Endothelial cell of umbilical vein (primary cell): ENCODE data around the gene POLR1D. TPM values are rescaled to one million over a fixed set of nuclear protein-coding genes. Genes with fewer than 3 reads are reported as not detected.

Experiments
- BruUV-seq: library from RNA; stranded (reverse); fragments of 400-500 nt; replicated peaks from 2 replicates; lab custom pipeline; 2021; lab: Mats Ljungman, UMichigan
- CTCF ChIA-PET: fragments of 300-600, 350-600 bp; sonication (Branson Sonifier 250); formaldehyde crosslinking; loops from one replicate; lab custom pipeline; 2021; ENCODE audit warnings: antibody characterized with exemption, inconsistent platforms; lab: Charles Lee
- POLR2A ChIA-PET: fragments of 300-600, 350-600 bp; sonication (Branson Sonifier 250); formaldehyde crosslinking; loops from one replicate; lab custom pipeline; 2021; ENCODE audit warnings: antibody characterized with exemption, inconsistent platforms; lab: Charles Lee
- DNase-seq: peaks from one replicate; pipeline ENCODE4 v3.0.0-alpha.2; 2011; ENCODE audit warnings: low read depth, low spot score
- FAIRE-seq: peaks from 2 replicates; lab custom pipeline; 2011; peaks lifted over from hg19 to GRCh38; lab: Jason Lieb, UNC
- H2AFZ ChIP-seq: 2 replicates; pipeline ENCODE4 v1.6.0; 2012; ENCODE audit warnings: low read depth, low read length, control low read depth, inconsistent platforms
- H3K27ac ChIP-seq: 2 replicates; pipeline ENCODE4 v1.5.1; 2011; ENCODE audit warnings: low read depth, mild to moderate bottlenecking, control low read depth, low read length, moderate library complexity; ENCODE audit not compliant: insufficient read depth
- H3K27me3 ChIP-seq, 2 experiments: 2 replicates each; pipeline versions ENCODE4 v1.6.0 to v1.6.1; 2011; ENCODE audit warnings: low read length in 2 of 2, mixed read lengths in 1 of 2; ENCODE audit not compliant: control insufficient read depth in 2 of 2, insufficient read depth in 2 of 2
- H3K36me3 ChIP-seq, 2 experiments: 2 replicates in 1 of 2; 3 replicates in 1 of 2; pipeline ENCODE4 v1.5.1; 2011; ENCODE audit warnings: low read length in 2 of 2, mild to moderate bottlenecking in 1 of 2, moderate library complexity in 1 of 2; ENCODE audit not compliant: control insufficient read depth in 2 of 2, insufficient read depth in 2 of 2; ENCODE audit errors: extremely low read depth in 1 of 2
- H3K4me1 ChIP-seq: 3 replicates; pipeline ENCODE4 v1.5.1; 2011; ENCODE audit warnings: mild to moderate bottlenecking, low read length; ENCODE audit not compliant: control insufficient read depth, insufficient read depth; ENCODE audit errors: extremely low read depth
- H3K4me2 ChIP-seq: 2 replicates; pipeline ENCODE4 v1.6.1; 2011; ENCODE audit warnings: low read length, control low read depth, mixed read lengths; ENCODE audit not compliant: insufficient read depth
- H3K4me3 ChIP-seq, 3 experiments: fragments of 200-600 bp in 1 of 3; sonication (generic), shearing (Covaris generic) in 1 of 3; replicated peaks in 1 of 3; 2 replicates each; pipeline ENCODE4 v1.5.1; 2011 to 2016; ENCODE audit warnings: control low read depth in 3 of 3, low read length in 3 of 3, mild to moderate bottlenecking in 2 of 3, inconsistent platforms in 1 of 3, low read depth in 1 of 3, moderate library complexity in 1 of 3; ENCODE audit not compliant: insufficient read depth in 1 of 3
- H3K79me2 ChIP-seq: 2 replicates; pipeline ENCODE4 v1.6.0; 2012; ENCODE audit warnings: low read length, inconsistent platforms; ENCODE audit not compliant: control insufficient read depth, insufficient read depth
- H3K9ac ChIP-seq: replicated peaks from 2 replicates; pipeline ENCODE3; 2011; ENCODE audit warnings: low read length, control low read depth; ENCODE audit not compliant: insufficient read depth; ENCODE audit errors: extremely low read depth
- H3K9me1 ChIP-seq: replicated peaks from 3 replicates; pipeline ENCODE4 v1.6.0; 2011; ENCODE audit warnings: mild to moderate bottlenecking, low read length; ENCODE audit not compliant: control insufficient read depth, insufficient read depth; ENCODE audit errors: extremely low read depth
- H3K9me3 ChIP-seq: replicated peaks from 2 replicates; pipeline ENCODE4 v1.5.1; 2012; ENCODE audit warnings: low read length, inconsistent platforms; ENCODE audit not compliant: control insufficient read depth, insufficient read depth
- H4K20me1 ChIP-seq: replicated peaks from 2 replicates; pipeline ENCODE3; 2011; ENCODE audit warnings: mild to moderate bottlenecking, low read length; ENCODE audit not compliant: control insufficient read depth, insufficient read depth; ENCODE audit errors: extremely low read depth
- EZH2 ChIP-seq: IDR thresholded peaks from 2 replicates; pipeline ENCODE4 v1.6.1; 2012; ENCODE audit warnings: borderline replicate concordance, low read depth, mild to moderate bottlenecking, moderate library complexity, low read length, inconsistent platforms; ENCODE audit not compliant: severe bottlenecking
- FOS ChIP-seq: IDR thresholded peaks from 2 replicates; pipeline ENCODE4 v1.6.1; 2011; ENCODE audit warnings: mild to moderate bottlenecking, low read length, moderate library complexity, borderline replicate concordance; ENCODE audit not compliant: insufficient read depth
- GATA2 ChIP-seq: IDR thresholded peaks from 2 replicates; pipeline ENCODE4 v1.7.0; 2011; ENCODE audit warnings: low read depth, mild to moderate bottlenecking, moderate library complexity, mixed read lengths, low read length; ENCODE audit not compliant: insufficient read length, insufficient read depth
- JUN ChIP-seq: IDR thresholded peaks from 2 replicates; pipeline ENCODE4 v1.6.1; 2011; ENCODE audit warnings: borderline replicate concordance, low read depth; ENCODE audit not compliant: insufficient read length, insufficient read depth
- MYC ChIP-seq: IDR thresholded peaks from one replicate; pipeline ENCODE4 v1.6.1; 2011; ENCODE audit warnings: mild to moderate bottlenecking, low read depth, low read length
- POLR2A ChIP-seq: IDR thresholded peaks from 2 replicates; pipeline ENCODE4 v1.6.1; 2012; ENCODE audit warnings: low read depth, mild to moderate bottlenecking, control low read depth, low read length
- POLR2AphosphoS5 ChIP-seq: IDR thresholded peaks from 2 replicates; pipeline ENCODE4 v1.6.1; 2012; ENCODE audit warnings: low read depth, mild to moderate bottlenecking, control low read depth, low read length, moderate library complexity; ENCODE audit not compliant: insufficient read depth
- dilution Hi-C: fragments of 300-500 bp; cut with MboI; formaldehyde crosslinking; loops from one replicate; pipeline ENCODE4 v1.15.0; 2019; ENCODE audit warnings: low sequenced_read_pairs; ENCODE audit not compliant: extremely low pct_ligation_motif_present
- intact Hi-C: fragments of 100-400 bp; cut with micrococcal nuclease; formaldehyde crosslinking; loops from one replicate; pipeline ENCODE4 v1.10.0; 2022
- polyA plus RNA-seq, 4 experiments: library from polyadenylated mRNA; depleted of rRNA in 3 of 4; stranded (reverse) in 3 of 4; unstranded in 1 of 4; fragments of >200 nt; gene quantifications; 2 replicates each; pipeline versions ENCODE4 v1.2.1 to v1.2.3, GENCODE V29; 2011 to 2012; ENCODE audit warnings: missing spikeins in 1 of 4
- total RNA-seq: library from RNA; stranded (reverse); gene quantifications from 2 replicates; pipeline ENCODE4 v1.2.3, GENCODE V29; 2021
- TF ChIP-seq, protein P1 (sequence below): IDR thresholded peaks from 2 replicates; pipeline ENCODE4 v1.6.1; 2011; ENCODE audit not compliant: insufficient read depth, insufficient read length
- TF ChIP-seq, protein P2 (sequence below), 2 donors: IDR thresholded peaks; 1 replicate in 1 of 2; 2 replicates in 1 of 2; pipeline ENCODE4 v1.5.1; 2011; ENCODE audit warnings: low read length in 2 of 2, mild to moderate bottlenecking in 2 of 2, moderate library complexity in 2 of 2, control low read depth in 1 of 2, inconsistent platforms in 1 of 2, low read depth in 1 of 2; ENCODE audit not compliant: insufficient read depth in 1 of 2; ENCODE audit errors: extremely low read depth in 1 of 2

Gene POLR1D
- total and polyA plus RNA-seq, 2 donors (not counting 3 experiments of a cell fraction or from before 2014, with no cell fraction given), result 90.7 to 111 TPM

DNA sequence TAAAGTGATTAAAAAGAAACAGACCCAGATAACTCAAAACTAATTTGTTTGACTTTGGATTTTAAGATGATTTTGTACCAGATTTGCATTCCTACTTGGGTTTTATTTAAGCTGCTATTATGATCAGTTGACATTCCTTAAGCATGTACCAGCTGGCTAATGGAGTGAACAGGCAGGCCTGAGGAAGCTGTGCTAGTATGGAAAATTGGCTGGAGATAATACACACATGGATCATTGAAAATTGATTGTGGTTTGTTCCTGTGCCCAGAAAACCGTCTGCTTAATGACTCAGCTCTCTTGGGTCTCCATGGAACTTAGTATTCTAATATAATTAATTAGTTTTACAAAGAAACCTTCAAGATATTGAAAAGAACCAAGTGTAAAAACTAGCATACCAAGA lies 22.6 kb downstream of the POLR1D start:
- no peak for FAIRE-seq

More for the DNA sequence above, 22.6 kb downstream of the POLR1D start:
- ChIA-PET CTCF (interaction anchor here (0.7 to 1.1 kb wide), 3 partner anchors 9 to 269 kb away, joined by 3 read pairs; no protein-coding TSS in a partner anchor), POLR2A (no interaction called here)
- Histone ChIP-seq H3K9ac (no peak overlapping the region), H3K27me3 (no peaks in the 10 kb centered on the region), H3K4me3 (no peak overlapping the region), H3K9me1 (no peaks in the 10 kb centered on the region), H3K4me1 (no peaks in the 10 kb centered on the region), H3K79me2 (peaks cover 22% of the 10 kb centered on the region), H3K27ac (no peak overlapping the region), H3K4me2 (no peak overlapping the region), H2AFZ (no peak overlapping the region), H4K20me1 (peaks cover 2% of the 10 kb centered on the region), H3K9me3 (no peaks in the 10 kb centered on the region), H3K36me3 (no peaks in the 10 kb centered on the region)
- TF ChIP-seq, protein P1, sequence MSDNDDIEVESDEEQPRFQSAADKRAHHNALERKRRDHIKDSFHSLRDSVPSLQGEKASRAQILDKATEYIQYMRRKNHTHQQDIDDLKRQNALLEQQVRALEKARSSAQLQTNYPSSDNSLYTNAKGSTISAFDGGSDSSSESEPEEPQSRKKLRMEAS, result no peak
- no peak for TF ChIP-seq MYC
- TF ChIP-seq, protein P2, sequence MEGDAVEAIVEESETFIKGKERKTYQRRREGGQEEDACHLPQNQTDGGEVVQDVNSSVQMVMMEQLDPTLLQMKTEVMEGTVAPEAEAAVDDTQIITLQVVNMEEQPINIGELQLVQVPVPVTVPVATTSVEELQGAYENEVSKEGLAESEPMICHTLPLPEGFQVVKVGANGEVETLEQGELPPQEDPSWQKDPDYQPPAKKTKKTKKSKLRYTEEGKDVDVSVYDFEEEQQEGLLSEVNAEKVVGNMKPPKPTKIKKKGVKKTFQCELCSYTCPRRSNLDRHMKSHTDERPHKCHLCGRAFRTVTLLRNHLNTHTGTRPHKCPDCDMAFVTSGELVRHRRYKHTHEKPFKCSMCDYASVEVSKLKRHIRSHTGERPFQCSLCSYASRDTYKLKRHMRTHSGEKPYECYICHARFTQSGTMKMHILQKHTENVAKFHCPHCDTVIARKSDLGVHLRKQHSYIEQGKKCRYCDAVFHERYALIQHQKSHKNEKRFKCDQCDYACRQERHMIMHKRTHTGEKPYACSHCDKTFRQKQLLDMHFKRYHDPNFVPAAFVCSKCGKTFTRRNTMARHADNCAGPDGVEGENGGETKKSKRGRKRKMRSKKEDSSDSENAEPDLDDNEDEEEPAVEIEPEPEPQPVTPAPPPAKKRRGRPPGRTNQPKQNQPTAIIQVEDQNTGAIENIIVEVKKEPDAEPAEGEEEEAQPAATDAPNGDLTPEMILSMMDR (IDR thresholded peaks at IDR 0.05; ENCODE audit: extremely low read depth in 1 of 2, insufficient read depth in 1 of 2, low read depth in 1 of 2, low read length in 2 of 2), result no peak
- TF ChIP-seq JUN, result no peak
- no peak for TF ChIP-seq POLR2AphosphoS5
- no peak for TF ChIP-seq EZH2
- no peak for TF ChIP-seq POLR2A
- no peak for TF ChIP-seq FOS
- no peak for TF ChIP-seq GATA2
- intact Hi-C loops (no loop called here), dilution Hi-C loops (no loop called here)
- no peak for DNase-seq
- no TSS peak for BruUV-seq
